ENCODE measurements around the gene SH3PXD2A. TPM values are rescaled to one million over a fixed set of nuclear protein-coding genes. Genes with fewer than 3 reads are reported as not detected.

The SH3PXD2A gene
- total and polyA plus RNA-seq, 2 of the 4 experiments (the other 2 are of a cell fraction): 6.3 to 23.0 TPM

DNA sequence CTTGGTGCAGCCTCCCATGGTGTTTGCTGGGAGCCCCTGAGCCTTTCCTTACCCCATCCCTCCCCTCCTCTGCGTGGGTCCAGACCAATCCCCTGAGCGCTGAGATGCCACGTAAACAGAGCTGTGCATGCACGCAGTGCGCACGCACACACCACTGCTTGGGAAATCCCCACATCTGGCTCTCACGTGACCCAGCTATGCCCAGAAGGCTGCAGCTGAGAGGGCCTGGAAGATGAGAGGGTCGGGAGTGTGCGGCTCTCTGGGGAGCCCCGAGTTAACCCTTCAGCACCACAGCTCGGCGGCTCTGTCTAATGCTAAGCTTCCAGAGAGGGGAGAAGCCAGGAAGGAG, 177.2 kb downstream of the SH3PXD2A start (continued):
- TF ChIP-seq SMC3 (IDR thresholded peaks at IDR 0.05; ENCODE audit: low read depth, low read length) (no peak), RCOR1 (IDR thresholded peaks at IDR 0.05; ENCODE audit: insufficient replicate concordance, low read length) (peak; percentile 35), CHD1 (IDR thresholded peaks at IDR 0.05; ENCODE audit: low read depth, low read length) (no peak; the same call in 1 of the 2 replicates), MAZ (IDR thresholded peaks at IDR 0.05; ENCODE audit: borderline replicate concordance, low read depth, low read length) (peak; percentile 93), MAFK (IDR thresholded peaks at IDR 0.05; ENCODE audit: low read depth, low read length) (peak; percentile 29; the same call in 1 of the 2 replicates), RAD21 (IDR thresholded peaks at IDR 0.05; ENCODE audit: low read length) (peak; percentile 7; the same call in 1 of the 2 replicates)
- TF ChIP-seq, protein P1, sequence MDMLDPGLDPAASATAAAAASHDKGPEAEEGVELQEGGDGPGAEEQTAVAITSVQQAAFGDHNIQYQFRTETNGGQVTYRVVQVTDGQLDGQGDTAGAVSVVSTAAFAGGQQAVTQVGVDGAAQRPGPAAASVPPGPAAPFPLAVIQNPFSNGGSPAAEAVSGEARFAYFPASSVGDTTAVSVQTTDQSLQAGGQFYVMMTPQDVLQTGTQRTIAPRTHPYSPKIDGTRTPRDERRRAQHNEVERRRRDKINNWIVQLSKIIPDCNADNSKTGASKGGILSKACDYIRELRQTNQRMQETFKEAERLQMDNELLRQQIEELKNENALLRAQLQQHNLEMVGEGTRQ (IDR thresholded peaks at IDR 0.05; ENCODE audit: low read depth, low read length): peak; percentile 96
